Parathyroid adenoma (tissue), 2 donors: ENCODE data around the gene BRD1.
A peak's percentile ranks its signal among the peaks of the same experiment; 100 is the strongest.

Experiments
- H2AFZ ChIP-seq: fragments of 300-600 bp; sonication (generic); one replicate; pipeline ENCODE4 v1.7.0; 2017; ENCODE audit warnings: antibody characterized with exemption, mild to moderate bottlenecking
- H3K27ac ChIP-seq: fragments of 300-600 bp; sonication (generic); one replicate; pipeline ENCODE4 v1.7.0; 2017
- H3K27me3 ChIP-seq: fragments of 300-600 bp; sonication (generic); one replicate; pipeline ENCODE4 v1.7.0; 2017; ENCODE audit warnings: low read length; ENCODE audit not compliant: control insufficient read depth, insufficient read depth
- H3K36me3 ChIP-seq: fragments of 300-600 bp; sonication (generic); one replicate; pipeline ENCODE4 v1.7.0; 2017; ENCODE audit warnings: low read length; ENCODE audit not compliant: control insufficient read depth, insufficient read depth
- H3K4me1 ChIP-seq: fragments of 300-600 bp; sonication (generic); one replicate; pipeline ENCODE4 v1.7.0; 2017; ENCODE audit warnings: control low read depth
- H3K4me2 ChIP-seq: fragments of 300-600 bp; sonication (generic); one replicate; pipeline ENCODE4 v1.7.0; 2017; ENCODE audit warnings: low read length
- H3K4me3 ChIP-seq: fragments of 300-600 bp; sonication (generic); one replicate; pipeline ENCODE4 v1.7.0; 2017; ENCODE audit warnings: low read depth, low read length
- H3K79me2 ChIP-seq: fragments of 300-600 bp; sonication (generic); one replicate; pipeline ENCODE4 v1.7.0; 2017; ENCODE audit warnings: control low read depth
- H3K9ac ChIP-seq: fragments of 300-600 bp; sonication (generic); one replicate; pipeline ENCODE4 v1.7.0; 2017; ENCODE audit warnings: mild to moderate bottlenecking
- H3K9me3 ChIP-seq: fragments of 300-600 bp; sonication (generic); one replicate; pipeline ENCODE4 v1.7.0; 2017; ENCODE audit warnings: low read length; ENCODE audit not compliant: control insufficient read depth
- TF ChIP-seq, protein P1 (sequence below): fragments of 300-600 bp; sonication (generic); IDR thresholded peaks from one replicate; pipeline ENCODE4 v1.7.0; 2017; ENCODE audit warnings: antibody characterized with exemption, mild to moderate bottlenecking
- donor health status: primary hyperparathyroidism.

Gene BRD1

GRCh38 chr22:49858827-49859226 is 31.2 kb upstream of the BRD1 start:
- no peaks in the 10 kb centered on the region for H3K36me3 ChIP-seq

DNA sequence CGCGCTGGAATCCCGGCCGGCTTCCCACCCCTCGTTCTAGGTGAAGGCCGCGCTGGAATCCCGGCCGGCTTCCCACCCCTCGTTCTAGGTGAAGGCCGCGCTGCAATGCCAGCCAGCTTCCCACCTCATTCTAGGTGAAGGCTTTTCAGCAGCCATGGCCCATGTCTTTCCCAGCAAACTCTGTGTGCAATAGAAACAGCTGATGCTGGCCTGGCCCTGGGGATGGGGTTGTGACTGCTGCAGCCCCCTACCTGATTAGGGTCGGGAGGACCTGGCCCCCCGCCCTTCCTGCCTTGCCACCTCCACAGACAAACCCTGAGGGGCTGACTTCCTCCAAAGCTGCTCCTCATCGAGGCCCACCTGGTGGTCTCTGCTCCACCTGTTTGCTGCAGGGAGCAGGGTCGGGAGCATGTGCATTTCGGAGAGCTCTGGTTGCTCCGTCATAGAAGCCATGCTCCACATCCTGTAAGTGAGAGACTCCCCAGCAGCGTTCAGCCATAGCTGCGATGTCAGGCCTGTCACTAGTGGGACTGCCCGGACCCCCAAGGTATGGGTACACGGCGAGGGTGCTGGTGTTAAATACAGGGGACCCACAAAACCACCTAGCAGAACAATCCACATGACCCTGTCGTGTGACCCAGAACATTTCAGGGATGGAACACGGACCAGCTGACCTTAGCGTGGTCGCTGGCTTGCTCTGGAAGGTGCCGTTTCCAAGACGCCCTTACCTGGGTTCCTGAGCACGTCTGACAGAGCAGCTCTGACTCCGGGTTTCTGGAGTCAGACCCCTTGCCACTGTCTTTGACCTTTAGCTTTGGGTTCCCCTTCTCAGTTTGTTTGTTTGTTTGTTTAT is 29.3 kb upstream of the BRD1 start:
- H3K4me2 ChIP-seq: no peak overlapping the region
- H3K36me3 ChIP-seq: no peaks in the 10 kb centered on the region
- TF ChIP-seq, protein P1, sequence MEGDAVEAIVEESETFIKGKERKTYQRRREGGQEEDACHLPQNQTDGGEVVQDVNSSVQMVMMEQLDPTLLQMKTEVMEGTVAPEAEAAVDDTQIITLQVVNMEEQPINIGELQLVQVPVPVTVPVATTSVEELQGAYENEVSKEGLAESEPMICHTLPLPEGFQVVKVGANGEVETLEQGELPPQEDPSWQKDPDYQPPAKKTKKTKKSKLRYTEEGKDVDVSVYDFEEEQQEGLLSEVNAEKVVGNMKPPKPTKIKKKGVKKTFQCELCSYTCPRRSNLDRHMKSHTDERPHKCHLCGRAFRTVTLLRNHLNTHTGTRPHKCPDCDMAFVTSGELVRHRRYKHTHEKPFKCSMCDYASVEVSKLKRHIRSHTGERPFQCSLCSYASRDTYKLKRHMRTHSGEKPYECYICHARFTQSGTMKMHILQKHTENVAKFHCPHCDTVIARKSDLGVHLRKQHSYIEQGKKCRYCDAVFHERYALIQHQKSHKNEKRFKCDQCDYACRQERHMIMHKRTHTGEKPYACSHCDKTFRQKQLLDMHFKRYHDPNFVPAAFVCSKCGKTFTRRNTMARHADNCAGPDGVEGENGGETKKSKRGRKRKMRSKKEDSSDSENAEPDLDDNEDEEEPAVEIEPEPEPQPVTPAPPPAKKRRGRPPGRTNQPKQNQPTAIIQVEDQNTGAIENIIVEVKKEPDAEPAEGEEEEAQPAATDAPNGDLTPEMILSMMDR: no peak
- H3K27ac ChIP-seq: no peak overlapping the region
- H3K4me3 ChIP-seq: no peak overlapping the region
- H3K9ac ChIP-seq: no peak overlapping the region
- H3K27me3 ChIP-seq: no peaks in the 10 kb centered on the region
- H3K4me1 ChIP-seq: peaks cover 4% of the 10 kb centered on the region
- peaks cover 7% of the 10 kb centered on the region for H3K79me2 ChIP-seq
- no peaks in the 10 kb centered on the region for H3K9me3 ChIP-seq
- no peak overlapping the region for H2AFZ ChIP-seq

More at GRCh38 chr22:49858827-49859226, 31.2 kb upstream of the BRD1 start:
- H3K4me3 ChIP-seq: no peak overlapping the region
- no peak overlapping the region for H3K4me2 ChIP-seq
- H2AFZ ChIP-seq: no peak overlapping the region
- no peak overlapping the region for H3K27ac ChIP-seq
- TF ChIP-seq, protein P1: no peak
- H3K27me3 ChIP-seq: no peaks in the 10 kb centered on the region
- peaks cover 4% of the 10 kb centered on the region for H3K4me1 ChIP-seq
- no peaks in the 10 kb centered on the region for H3K9me3 ChIP-seq
- H3K79me2 ChIP-seq: peaks cover 7% of the 10 kb centered on the region
- H3K9ac ChIP-seq: no peak overlapping the region

- peaks cover 4% of the 10 kb centered on the region for H3K4me1 ChIP-seq
- H3K4me2 ChIP-seq: no peak overlapping the region
- no peaks in the 10 kb centered on the region for H3K9me3 ChIP-seq
- TF ChIP-seq, protein P1: no peak
- H3K36me3 ChIP-seq: no peaks in the 10 kb centered on the region
- H3K27ac ChIP-seq: no peak overlapping the region
- peaks cover 3% of the 10 kb centered on the region for H3K79me2 ChIP-seq
- no peak overlapping the region for H3K4me3 ChIP-seq
- no peaks in the 10 kb centered on the region for H3K27me3 ChIP-seq
- no peak overlapping the region for H2AFZ ChIP-seq
- no peak overlapping the region for H3K9ac ChIP-seq
Observed at GRCh38 chr22:49856343-49856742, 28.7 kb upstream of the BRD1 start.

GRCh38 chr22:49855251-49855911 is 27.7 kb upstream of the BRD1 start:
- Histone ChIP-seq H3K9me3 (no peaks in the 10 kb centered on the region), H3K36me3 (no peaks in the 10 kb centered on the region), H3K9ac (no peak overlapping the region), H3K27me3 (no peaks in the 10 kb centered on the region), H3K27ac (peak overlapping the region; percentile 12), H3K4me2 (peak overlapping the region; percentile 84), H3K4me1 (peaks cover 4% of the 10 kb centered on the region), H3K79me2 (peaks cover 3% of the 10 kb centered on the region), H2AFZ (no peak overlapping the region), H3K4me3 (peak overlapping the region; percentile 62)
- TF ChIP-seq, protein P1: no peak
